K562 (cell line): ENCODE results near the gene ZNF853. TPM values are rescaled to one million over a fixed set of nuclear protein-coding genes. Genes with fewer than 3 reads are reported as not detected.

Experiments
- ATAC-seq: fragments of 200-7000 bp; cut with Tn5 transposase; 3 replicates; pipeline ENCODE4 v1.9.1; 2020; ENCODE audit warnings: moderate library complexity
- BruUV-seq: library from RNA; stranded (reverse); fragments of 400-500 nt; replicated peaks from 2 replicates; lab custom pipeline; 2021; lab: Mats Ljungman, UMichigan
- CTCF ChIA-PET: fragments of 300-600 bp; formaldehyde crosslinking; extraction: SDS; loops from one replicate; lab custom pipeline; 2021; ENCODE audit warnings: low intra/inter-chr PET ratio; lab: Yijun Ruan, JAX
- POLR2A ChIA-PET: fragments of 300-600, 350-650 bp; sonication (Branson Sonifier 250); formaldehyde crosslinking; extraction: SDS; loops from one replicate; lab custom pipeline; 2021; ENCODE audit warnings: antibody characterized with exemption, inconsistent platforms; lab: Yijun Ruan, JAX
- DNase-seq, 4 experiments: peaks; one replicate each; pipeline versions ENCODE4 v3.0.0 to v3.0.0-alpha.2; 2011 to 2018; ENCODE audit warnings: low spot score in 3 of 4, mixed read lengths in 3 of 4; ENCODE audit errors: extremely low read depth in 1 of 4
- FAIRE-seq: peaks from 2 replicates; lab custom pipeline; 2011; peaks lifted over from hg19 to GRCh38; lab: Jason Lieb, UNC
- H2AFZ ChIP-seq: 2 replicates; pipeline ENCODE4 v1.6.0; 2011; ENCODE audit warnings: low read depth, low read length, control low read depth, inconsistent platforms
- H3K27ac ChIP-seq: fragments of 200-600 bp; 3 replicates; pipeline ENCODE4 v1.8.0; 2011; ENCODE audit warnings: low read depth, mild to moderate bottlenecking, control low read depth, inconsistent platforms, low read length, moderate library complexity, mixed read lengths; ENCODE audit errors: extremely low read depth
- H3K27me3 ChIP-seq, 2 experiments: fragments of 300-600 bp in 1 of 2; 2 replicates in 1 of 2; 3 replicates in 1 of 2; pipeline versions ENCODE4 v1.6.0 to v1.8.0; 2011; ENCODE audit warnings: inconsistent platforms in 2 of 2, low read length in 2 of 2, mild to moderate bottlenecking in 1 of 2, mixed read lengths in 1 of 2, moderate library complexity in 1 of 2; ENCODE audit not compliant: control insufficient read depth in 2 of 2, insufficient read depth in 2 of 2
- H3K36me3 ChIP-seq: fragments of 300-600 bp; 3 replicates; pipeline ENCODE4 v1.8.0; 2011; ENCODE audit warnings: mild to moderate bottlenecking, low read length, inconsistent platforms; ENCODE audit not compliant: control insufficient read depth, insufficient read depth
- H3K4me1 ChIP-seq, 2 experiments: fragments of 200-600 bp in 1 of 2; replicated peaks in 1 of 2; 2 replicates in 1 of 2; 3 replicates in 1 of 2; pipeline versions ENCODE4 v1.5.1 to v1.8.0; 2011; ENCODE audit warnings: inconsistent platforms in 2 of 2, low read length in 2 of 2, mild to moderate bottlenecking in 1 of 2, mixed read lengths in 1 of 2, moderate library complexity in 1 of 2; ENCODE audit not compliant: control insufficient read depth in 2 of 2, insufficient read depth in 2 of 2
- H3K4me2 ChIP-seq: 2 replicates; pipeline ENCODE4 v1.6.1; 2011; ENCODE audit warnings: low read length, control low read depth, inconsistent platforms, mixed read lengths; ENCODE audit not compliant: insufficient read depth
- H3K4me3 ChIP-seq: fragments of 200-600 bp; sonication (generic), shearing (Covaris generic); 2 replicates; pipeline ENCODE4 v1.5.1; 2016; ENCODE audit warnings: control low read depth, inconsistent platforms
- H3K79me2 ChIP-seq: fragments of 200-600 bp; 3 replicates; pipeline ENCODE4 v1.8.0; 2011; ENCODE audit warnings: low read length, inconsistent platforms; ENCODE audit not compliant: control insufficient read depth, insufficient read depth
- H3K9ac ChIP-seq, 2 experiments: 2 replicates each; pipeline versions ENCODE4 v1.6.0 to v1.6.1; 2011; ENCODE audit warnings: low read depth in 2 of 2, low read length in 2 of 2, control low read depth in 1 of 2, inconsistent platforms in 1 of 2, mild to moderate bottlenecking in 1 of 2, mixed read lengths in 1 of 2; ENCODE audit not compliant: insufficient read depth in 1 of 2
- H3K9me1 ChIP-seq: one replicate; pipeline ENCODE4 v1.6.0; 2011; ENCODE audit warnings: inconsistent platforms, mild to moderate bottlenecking, low read length, moderate library complexity; ENCODE audit not compliant: control insufficient read depth, insufficient read depth
- H3K9me3 ChIP-seq: replicated peaks from 2 replicates; pipeline ENCODE4 v1.5.1; 2011; ENCODE audit warnings: low read depth, low read length, inconsistent platforms; ENCODE audit not compliant: control insufficient read depth, insufficient read depth
- H4K20me1 ChIP-seq: replicated peaks from 2 replicates; pipeline ENCODE4 v1.6.1; 2011; ENCODE audit warnings: low read length, inconsistent platforms, mixed read lengths; ENCODE audit not compliant: control insufficient read depth, insufficient read depth
- ARID1B ChIP-seq: fragments of 450-650 bp; IDR thresholded peaks from 2 replicates; pipeline ENCODE4 v1.6.1; 2016; ENCODE audit warnings: antibody characterized with exemption, mild to moderate bottlenecking, inconsistent platforms
- ATF6 ChIP-seq: sonication (generic); formaldehyde crosslinking; IDR thresholded peaks from 2 replicates; pipeline ENCODE4 v1.4.0; 2020; ENCODE audit warnings: mild to moderate bottlenecking, missing genetic modification reagents
- CEBPZ ChIP-seq: fragments of 150-350 bp; IDR thresholded peaks from 2 replicates; pipeline ENCODE4 v1.6.1; 2014; ENCODE audit warnings: low read depth, mild to moderate bottlenecking, low read length, borderline replicate concordance
- HDGF ChIP-seq: fragments of 450-650 bp; IDR thresholded peaks from 2 replicates; pipeline ENCODE4 v1.6.1; 2016
- HMG20A ChIP-seq: fragments of 450-650 bp; formaldehyde crosslinking; conservative IDR thresholded peaks from 2 replicates; pipeline ENCODE4 v1.4.0; 2020; ENCODE audit warnings: mild to moderate bottlenecking, mixed read lengths
- HOMEZ ChIP-seq: fragments of 250-450 bp; sonication (Bioruptor Pico); IDR thresholded peaks from 2 replicates; pipeline ENCODE4 v1.4.0; 2020; ENCODE audit warnings: mild to moderate bottlenecking, moderate library complexity
- JUND ChIP-seq, 2 experiments: IDR thresholded peaks; 2 replicates in 1 of 2; 3 replicates in 1 of 2; pipeline ENCODE4 v1.6.1; 2011; ENCODE audit warnings: borderline replicate concordance in 2 of 2, low read depth in 2 of 2, low read length in 2 of 2, improper control_type of control experiment in 1 of 2, missing biosample characterization in 1 of 2, missing genetic modification characterization in 1 of 2, missing genetic modification reagents in 1 of 2
- NR2F6 ChIP-seq: fragments of 450-650 bp; formaldehyde crosslinking; IDR thresholded peaks from 2 replicates; pipeline ENCODE4 v1.4.0; 2020; ENCODE audit warnings: mild to moderate bottlenecking
- PHB ChIP-seq: fragments of 250-450 bp; sonication (Bioruptor Pico); IDR thresholded peaks from 2 replicates; pipeline ENCODE4 v1.5.0; 2021
- ZBTB12 ChIP-seq: fragments of 250-450 bp; sonication (Bioruptor Pico); IDR thresholded peaks from 2 replicates; pipeline ENCODE4 v1.4.0; 2020
- ZNF165 ChIP-seq: fragments of 250-450 bp; sonication (Bioruptor Pico); IDR thresholded peaks from 2 replicates; pipeline ENCODE4 v1.4.0; 2020; ENCODE audit warnings: borderline replicate concordance
- ZNF431 ChIP-seq: sonication (generic); formaldehyde crosslinking; IDR thresholded peaks from 2 replicates; pipeline ENCODE4 v1.8.0; 2022; ENCODE audit warnings: mild to moderate bottlenecking, missing genetic modification reagents
- ZNF695 ChIP-seq: fragments of 450-650 bp; formaldehyde crosslinking; IDR thresholded peaks from 2 replicates; pipeline ENCODE4 v1.4.0; 2020; ENCODE audit warnings: mild to moderate bottlenecking, moderate library complexity
- ZNF75A ChIP-seq: fragments of 450-650 bp; formaldehyde crosslinking; IDR thresholded peaks from 2 replicates; pipeline ENCODE4 v1.4.0; 2020; ENCODE audit warnings: mild to moderate bottlenecking
- WGBS: fragments of 100-300 bp; shearing (Covaris generic); methylation state at CpG from one replicate; pipeline ENCODE4 v1.1.6; 2016; ENCODE audit warnings: low coverage, mixed read lengths; ENCODE audit not compliant: insufficient coverage; ENCODE audit errors: missing lambda C conversion rate; 5-methylcytosine and 5-hydroxymethylcytosine counted together
- in situ Hi-C: fragments of 300-500 bp; cut with MboI; formaldehyde crosslinking; loops from 4 replicates; pipeline ENCODE4 v1.15.0; 2018; ENCODE audit warnings: inconsistent platforms, mixed read lengths
- intact Hi-C: fragments of 100-400 bp; cut with micrococcal nuclease; formaldehyde crosslinking; loops from 2 replicates; pipeline ENCODE4 v1.14.2; 2022
- polyA plus RNA-seq, 8 experiments: library from polyadenylated mRNA; depleted of rRNA in 4 of 8; stranded (reverse) in 5 of 8; unstranded in 3 of 8; fragments of >200 nt; fragmentation: Nextera tagmentation in 2 of 8; fragmentation: Illumina TruSeq in 1 of 8; extraction: Ambion mirVana in 2 of 8; extraction: Trizol in 1 of 8; gene quantifications; 2 replicates each; pipeline versions ENCODE4 v1.2.1 to v1.2.3, GENCODE V29; 2011 to 2014; ENCODE audit warnings: inconsistent platforms in 1 of 8, missing spikeins in 1 of 8
- total RNA-seq, 7 experiments: library from RNA; depleted of rRNA in 6 of 7; stranded (reverse); fragments of >200 nt in 6 of 7; fragmentation: Illumina TruSeq in 2 of 7; extraction: Trizol in 2 of 7; gene quantifications; 2 replicates each; pipeline versions ENCODE4 v1.2.1 to v1.2.3, GENCODE V29; 2011 to 2021; ENCODE audit warnings: low replicate concordance in 1 of 7

The ZNF853 gene
- total and polyA plus RNA-seq, 9 of the 15 experiments (the other 6 are each of a cell fraction or from before 2014, with no cell fraction given): 0.03 TPM; not detected in 8

GRCh38 chr7:6618621-6619020, 3.2 kb downstream of the ZNF853 start (continued):
- no peak for TF ChIP-seq ZBTB12 (CRISPR knock-in tag)

- CTCF ChIA-PET: no interaction called here
- Histone ChIP-seq H3K4me1 (peaks cover 0 to 31% of the 10 kb centered on the region in 2 experiments; a peak in 2 of 5 replicates), H2AFZ (no peak overlapping the region), H3K79me2 (no peaks in the 10 kb centered on the region), H3K36me3 (no peaks in the 10 kb centered on the region), H3K4me2 (no peak overlapping the region), H3K9me1 (no peaks in the 10 kb centered on the region), H3K9ac (no peak overlapping the region), H4K20me1 (no peaks in the 10 kb centered on the region), H3K27me3 (peaks cover 46 to 83% of the 10 kb centered on the region in 2 experiments), H3K9me3 (no peaks in the 10 kb centered on the region), H3K4me3 (no peak overlapping the region), H3K27ac (no peak overlapping the region)
- 0% methylated on average over 3 of the region's 3 CpGs for WGBS
- FAIRE-seq (no peak), ATAC-seq (no peak), DNase-seq (no peak)
- no TSS peak for BruUV-seq
- in situ Hi-C loops (no loop called here), intact Hi-C loops (no loop called here)
- POLR2A ChIA-PET: interaction anchor here (2.2 kb wide), 1 partner anchor 8 kb away, joined by 7 read pairs; no protein-coding TSS in a partner anchor
- TF ChIP-seq JUND (IDR thresholded peaks at IDR 0.05; ENCODE audit: borderline replicate concordance, low read depth, low read length) (no peak), JUND (tag; IDR thresholded peaks at IDR 0.05; ENCODE audit: borderline replicate concordance, low read depth, low read length) (no peak), HMG20A (CRISPR knock-in tag) (no peak), CEBPZ (no peak), ZNF75A (CRISPR knock-in tag) (no peak), ATF6 (no peak), ZNF695 (CRISPR knock-in tag) (no peak), ARID1B (no peak), HDGF (no peak), ZNF431 (CRISPR knock-in tag) (no peak), PHB (CRISPR knock-in tag) (no peak), NR2F6 (CRISPR knock-in tag) (no peak), HOMEZ (no peak), ZNF165 (CRISPR knock-in tag) (no peak)
These were observed 4.6 kb downstream of the ZNF853 start for GRCh38 chr7:6619961-6620360.
